IMR-90 (cell line): ENCODE measurements around the gene FAM25A. TPM values are rescaled to one million over a fixed set of nuclear protein-coding genes. Genes with fewer than 3 reads are reported as not detected.
"Not testable (repeated sequence)": the region's sequence is repeated elsewhere in the genome, so short reads cannot be mapped to it uniquely, and the experiment has no call there.

Experiments used
- ATAC-seq: fragments of 200-7000 bp; cut with Tn5 transposase; 2 replicates; pipeline ENCODE4 v1.9.1; 2020; ENCODE audit warnings: low read depth, mild to moderate bottlenecking, moderate library complexity
- BruUV-seq: library from RNA; stranded (reverse); fragments of 400-500 nt; replicated peaks from 2 replicates; lab custom pipeline; 2021; lab: Mats Ljungman, UMichigan
- CTCF ChIA-PET: fragments of 300-600 bp; formaldehyde crosslinking; extraction: SDS; loops from one replicate; lab custom pipeline; 2021; ENCODE audit warnings: antibody characterized with exemption; lab: Yijun Ruan, JAX
- POLR2A ChIA-PET: fragments of 300-600 bp; sonication (Branson Sonifier 250); formaldehyde crosslinking; loops from one replicate; lab custom pipeline; 2022; ENCODE audit warnings: antibody characterized with exemption; ENCODE audit not compliant: unreplicated experiment; lab: Charles Lee
- DNase-seq: peaks from one replicate; pipeline ENCODE4 v3.0.0; 2013
- H2AFZ ChIP-seq: replicated peaks from 2 replicates; pipeline ENCODE3; 2013; ENCODE audit warnings: low read length, mild to moderate bottlenecking; ENCODE audit not compliant: poor library complexity
- H2AK5ac ChIP-seq: 2 replicates; pipeline ENCODE4 v1.6.1; 2013; ENCODE audit warnings: low read depth, low read length, inconsistent platforms
- H2AK9ac ChIP-seq: replicated peaks from 2 replicates; pipeline ENCODE3; 2013; ENCODE audit warnings: mild to moderate bottlenecking, low read depth, low read length, moderate library complexity; ENCODE audit not compliant: poor library complexity
- H2BK120ac ChIP-seq: 2 replicates; pipeline ENCODE4 v1.6.1; 2013; ENCODE audit warnings: low read depth, low read length, inconsistent platforms
- H2BK15ac ChIP-seq: 3 replicates; pipeline ENCODE4 v1.6.1; 2013; ENCODE audit warnings: low read depth, low read length, inconsistent platforms
- H2BK20ac ChIP-seq: 2 replicates; pipeline ENCODE4 v1.6.1; 2013; ENCODE audit warnings: low read depth, mild to moderate bottlenecking, inconsistent platforms, low read length, moderate library complexity
- H2BK5ac ChIP-seq: 2 replicates; pipeline ENCODE4 v1.6.1; 2013; ENCODE audit warnings: mild to moderate bottlenecking, low read depth, low read length, inconsistent platforms; ENCODE audit not compliant: poor library complexity, severe bottlenecking
- H3K14ac ChIP-seq: replicated peaks from 2 replicates; pipeline ENCODE4 v1.6.1; 2013; ENCODE audit warnings: low read depth, low read length, inconsistent platforms
- H3K18ac ChIP-seq: 2 replicates; pipeline ENCODE4 v1.6.1; 2013; ENCODE audit warnings: low read depth, low read length, control low read depth
- H3K23ac ChIP-seq: 2 replicates; pipeline ENCODE4 v1.6.1; 2013; ENCODE audit warnings: low read depth, low read length, inconsistent platforms
- H3K27ac ChIP-seq: 2 replicates; pipeline ENCODE4 v1.5.1; 2013; ENCODE audit warnings: mild to moderate bottlenecking, control low read depth, low read length; ENCODE audit not compliant: insufficient read depth
- H3K27me3 ChIP-seq: 2 replicates; pipeline ENCODE4 v1.6.1; 2013; ENCODE audit warnings: low read length; ENCODE audit not compliant: control insufficient read depth, insufficient read depth
- H3K36me3 ChIP-seq: 2 replicates; pipeline ENCODE4 v1.6.1; 2013; ENCODE audit warnings: low read length, mixed read lengths; ENCODE audit not compliant: control insufficient read depth, insufficient read depth
- H3K4ac ChIP-seq: 2 replicates; pipeline ENCODE4 v1.6.1; 2013; ENCODE audit warnings: low read depth, low read length, inconsistent platforms
- H3K4me1 ChIP-seq: 2 replicates; pipeline ENCODE4 v1.6.1; 2013; ENCODE audit warnings: low read length, mixed read lengths; ENCODE audit not compliant: control insufficient read depth, insufficient read depth
- H3K4me2 ChIP-seq: 2 replicates; pipeline ENCODE4 v1.6.1; 2013; ENCODE audit warnings: low read depth, mild to moderate bottlenecking, control low read depth, low read length, moderate library complexity
- H3K4me3 ChIP-seq: 2 replicates; pipeline ENCODE4 v1.5.1; 2013; ENCODE audit warnings: low read depth, mild to moderate bottlenecking, control low read depth, low read length, moderate library complexity; ENCODE audit not compliant: insufficient read depth
- H3K56ac ChIP-seq: 2 replicates; pipeline ENCODE4 v1.6.1; 2013; ENCODE audit warnings: low read length, inconsistent platforms; ENCODE audit not compliant: insufficient read depth; ENCODE audit errors: extremely low read depth
- H3K79me1 ChIP-seq, 2 experiments: 2 replicates each; pipeline ENCODE4 v1.6.1; 2013; ENCODE audit warnings: low read length in 2 of 2, inconsistent platforms in 1 of 2, low read depth in 1 of 2
- H3K9ac ChIP-seq: 2 replicates; pipeline ENCODE4 v1.6.1; 2013; ENCODE audit warnings: low read depth, low read length, control low read depth
- H3K9me1 ChIP-seq: 2 replicates; pipeline ENCODE4 v1.6.1; 2013; ENCODE audit warnings: low read length, inconsistent platforms; ENCODE audit not compliant: insufficient read depth
- H3K9me3 ChIP-seq: 2 replicates; pipeline ENCODE4 v1.6.1; 2013; ENCODE audit warnings: low read length; ENCODE audit not compliant: control insufficient read depth, insufficient read depth
- H4K20me1 ChIP-seq: 2 replicates; pipeline ENCODE4 v1.6.1; 2013; ENCODE audit warnings: low read length, inconsistent platforms; ENCODE audit not compliant: insufficient read depth
- H4K5ac ChIP-seq: 2 replicates; pipeline ENCODE4 v1.6.1; 2013; ENCODE audit warnings: mild to moderate bottlenecking, low read depth, low read length, control low read depth
- H4K8ac ChIP-seq, 2 experiments: 2 replicates each; pipeline ENCODE4 v1.6.1; 2013; ENCODE audit warnings: low read depth in 2 of 2, low read length in 2 of 2, control low read depth in 1 of 2, inconsistent platforms in 1 of 2
- H4K91ac ChIP-seq: 2 replicates; pipeline ENCODE4 v1.6.1; 2013; ENCODE audit warnings: low read depth, low read length, inconsistent platforms; ENCODE audit not compliant: insufficient read depth
- CHD1 ChIP-seq: IDR thresholded peaks from 2 replicates; pipeline ENCODE4 v1.6.1; 2012; ENCODE audit warnings: low read depth, low read length, improper control_type of control experiment
- WGBS, 2 experiments: methylation state at CpG; one replicate each; pipeline versions ENCODE4 v1.1.5 to v1.1.7; 2013; ENCODE audit warnings: missing lambda C conversion rate in 2 of 2; ENCODE audit not compliant: insufficient read length in 1 of 2; ENCODE audit errors: extremely low coverage in 2 of 2; 5-methylcytosine and 5-hydroxymethylcytosine counted together
- dilution Hi-C: fragments of 300-500 bp; cut with HindIII; formaldehyde crosslinking; loops from one replicate; pipeline ENCODE4 v1.14.3; 2018; ENCODE audit warnings: low sequenced_read_pairs; ENCODE audit not compliant: unreplicated experiment
- in situ Hi-C: fragments of 300-500 bp; cut with MboI; formaldehyde crosslinking; loops from 3 replicates; pipeline ENCODE4 v1.14.3; 2019; ENCODE audit warnings: low sequenced_read_pairs, inconsistent platforms, mixed read lengths
- intact Hi-C: fragments of 100-400 bp; cut with micrococcal nuclease; formaldehyde crosslinking; loops from 2 replicates; pipeline ENCODE4 v1.10.0; 2022
- polyA plus RNA-seq, 3 experiments: library from polyadenylated mRNA; depleted of rRNA; stranded (reverse); fragments of >200 nt; gene quantifications; 2 replicates each; pipeline ENCODE4 v1.2.3, GENCODE V29; 2012; ENCODE audit warnings: low replicate concordance in 1 of 3
- total RNA-seq: library from RNA; depleted of rRNA; stranded (reverse); fragments of >200 nt; gene quantifications from 2 replicates; pipeline ENCODE4 v1.2.3, GENCODE V29; 2012

Gene FAM25A
- total and polyA plus RNA-seq, 2 of the 4 experiments (the other 2 are of a cell fraction): not detected

GRCh38 chr10:86992929-86993328 is 27.2 kb upstream of the FAM25A start:
- H3K4me1 ChIP-seq: no peaks in the 10 kb centered on the region
- ATAC-seq (no peak), DNase-seq (no peak)
- no peak overlapping the region for H3K4ac ChIP-seq
- H2AFZ ChIP-seq: no peak overlapping the region
- no peak overlapping the region for H3K9ac ChIP-seq
- H3K9me3 ChIP-seq: no peaks in the 10 kb centered on the region
- no peak overlapping the region for H2BK20ac ChIP-seq
- no peak overlapping the region for H2AK5ac ChIP-seq
- H3K14ac ChIP-seq: no peak overlapping the region
- H3K36me3 ChIP-seq: no peaks in the 10 kb centered on the region
- H3K9me1 ChIP-seq: no peaks in the 10 kb centered on the region
- no peaks in the 10 kb centered on the region for H3K79me1 ChIP-seq
- no TSS peak for BruUV-seq
- H2AK9ac ChIP-seq: no peak overlapping the region
- H3K4me3 ChIP-seq: no peak overlapping the region
- H3K27ac ChIP-seq: no peak overlapping the region
- dilution Hi-C loops: no loop called here
- no peak overlapping the region for H3K4me2 ChIP-seq
- no peaks in the 10 kb centered on the region for H4K20me1 ChIP-seq
- no peak overlapping the region for H3K18ac ChIP-seq
- H4K91ac ChIP-seq: no peak overlapping the region
- no peak overlapping the region for H2BK120ac ChIP-seq
- ChIA-PET CTCF (no interaction called here), POLR2A (no interaction called here)
- H4K8ac ChIP-seq: no peak overlapping the region
- no peak overlapping the region for H4K5ac ChIP-seq
- peaks cover 5% of the 10 kb centered on the region; the same call in 1 of the 2 replicates for H3K27me3 ChIP-seq
- intact Hi-C loops: no loop called here
- H3K56ac ChIP-seq: no peak overlapping the region
- H2BK15ac ChIP-seq: no peak overlapping the region
- H2BK5ac ChIP-seq: no peak overlapping the region
- in situ Hi-C loops: no loop called here
- no CpG with 5 or more reads among the region's 2 CpGs for WGBS, 2 experiments
- no peak for TF ChIP-seq CHD1
- H3K23ac ChIP-seq: no peak overlapping the region

- H2BK120ac ChIP-seq, H4K8ac ChIP-seq, BruUV-seq, H4K91ac ChIP-seq, H3K4me1 ChIP-seq, H2AK5ac ChIP-seq, H4K5ac ChIP-seq, H4K20me1 ChIP-seq, H2BK15ac ChIP-seq, H3K79me1 ChIP-seq, ATAC-seq, H3K9ac ChIP-seq, H3K9me1 ChIP-seq, DNase-seq, CTCF ChIA-PET, H3K27me3 ChIP-seq, H3K36me3 ChIP-seq, H2BK5ac ChIP-seq, H3K4me3 ChIP-seq, intact Hi-C loops, H3K14ac ChIP-seq, H3K56ac ChIP-seq, H3K23ac ChIP-seq, in situ Hi-C loops, H3K9me3 ChIP-seq, H3K27ac ChIP-seq, H2BK20ac ChIP-seq, H3K4ac ChIP-seq, H3K18ac ChIP-seq, H2AK9ac ChIP-seq, H2AFZ ChIP-seq, dilution Hi-C loops, POLR2A ChIA-PET, H3K4me2 ChIP-seq: not testable (repeated sequence)
- 55% methylated on average over 2 of the region's 6 CpGs; no CpG with 5 or more reads in 1 of the 2 experiments for WGBS, 2 experiments
Observed at GRCh38 chr10:86999802-87000403, 20.2 kb upstream of the FAM25A start.
